Activated naive CD4-positive, alpha-beta T cell treated with Interleukin-2 at 50 U/mL for 16 hours (primary cell): Measurements from ENCODE around the gene PLEKHN1.
"Not testable (repeated sequence)": the region's sequence is repeated elsewhere in the genome, so short reads cannot be mapped to it uniquely, and the experiment has no call there.

Source experiments
- DNase-seq: peaks from one replicate; pipeline ENCODE4 v3.0.0-alpha.2; 2020

The PLEKHN1 gene

GRCh38 chr1:963746-964525 is 2.3 kb upstream of the PLEKHN1 start:
- no peak for DNase-seq

DNA sequence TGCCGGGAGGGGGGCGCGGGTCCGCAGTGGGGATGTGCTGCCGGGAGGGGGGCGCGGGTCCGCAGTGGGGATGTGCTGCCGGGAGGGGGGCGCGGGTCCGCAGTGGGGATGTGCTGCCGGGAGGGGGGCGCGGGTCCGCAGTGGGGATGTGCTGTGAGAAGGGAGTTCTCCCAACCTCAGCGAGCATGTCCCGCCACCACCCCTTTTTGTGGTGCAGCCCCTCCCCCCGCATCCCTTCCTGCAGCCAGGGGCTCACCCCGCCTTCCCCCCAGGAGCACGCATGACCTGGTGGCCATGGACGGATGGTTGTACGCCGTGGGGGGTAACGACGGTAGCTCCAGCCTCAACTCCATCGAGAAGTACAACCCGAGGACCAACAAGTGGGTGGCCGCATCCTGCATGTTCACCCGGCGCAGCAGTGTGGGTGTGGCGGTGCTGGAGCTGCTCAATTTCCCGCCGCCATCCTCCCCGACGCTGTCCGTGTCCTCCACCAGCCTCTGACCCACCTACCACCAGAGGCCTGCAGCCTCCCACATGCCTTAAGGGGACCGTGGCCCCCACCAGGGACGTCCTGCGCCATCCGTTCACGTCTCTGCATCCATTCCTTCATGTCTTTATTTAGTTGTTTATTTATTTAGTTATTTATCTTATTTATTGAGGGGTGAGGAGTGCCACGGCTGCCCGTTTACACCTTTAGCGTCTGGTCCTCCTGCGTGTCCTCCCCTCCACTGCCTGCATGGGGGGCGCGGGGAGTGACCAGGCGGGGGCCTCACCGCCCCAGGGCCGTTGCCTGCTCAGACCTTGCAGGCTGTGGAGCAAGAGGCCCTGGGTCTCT is 1.4 kb upstream of the PLEKHN1 start:
- DNase-seq = no peak

- no peak for DNase-seq
These were observed 652 bp upstream of the PLEKHN1 start for GRCh38 chr1:965526-966134.

GRCh38 chr1:966704-967300 is 520 bp downstream of the PLEKHN1 start:
- peak; percentile 86 for DNase-seq

GRCh38 chr1:967466-968343 is 1.4 kb downstream of the PLEKHN1 start:
- DNase-seq = no peak

- no peak for DNase-seq
These were observed 3.1 kb downstream of the PLEKHN1 start for GRCh38 chr1:969260-969855.

DNA sequence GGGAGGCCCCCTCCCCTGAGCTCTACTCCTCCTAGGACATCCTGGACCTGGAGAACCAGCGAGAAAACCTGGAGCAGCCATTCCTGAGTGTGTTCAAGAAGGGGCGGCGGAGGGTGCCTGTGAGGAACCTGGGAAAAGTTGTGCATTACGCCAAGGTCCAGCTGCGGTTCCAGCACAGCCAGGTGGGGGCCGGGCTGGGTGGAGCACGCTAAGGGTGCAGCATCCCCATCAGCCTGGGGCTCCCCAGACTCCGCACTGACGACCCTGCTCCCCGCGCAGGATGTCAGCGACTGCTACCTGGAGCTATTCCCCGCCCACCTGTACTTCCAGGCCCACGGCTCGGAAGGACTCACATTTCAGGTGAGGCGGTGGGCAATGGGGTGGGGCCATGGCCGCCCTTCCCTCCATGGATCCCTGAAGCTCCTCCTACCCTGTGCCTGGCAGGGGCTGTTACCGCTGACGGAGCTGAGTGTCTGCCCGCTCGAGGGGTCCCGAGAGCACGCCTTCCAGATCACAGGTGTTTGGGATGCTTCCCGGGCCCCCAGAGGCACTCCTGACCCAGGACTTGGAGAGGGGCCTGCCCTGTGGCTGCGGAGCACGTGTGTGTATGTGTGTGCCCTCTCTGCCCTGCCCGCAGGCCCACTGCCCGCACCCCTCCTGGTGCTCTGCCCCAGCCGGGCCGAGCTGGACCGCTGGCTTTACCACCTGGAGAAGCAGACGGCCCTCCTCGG is 4.1 kb downstream of the PLEKHN1 start:
- DNase-seq = no peak

- DNase-seq = no peak
These were observed 4.9 kb downstream of the PLEKHN1 start for GRCh38 chr1:970973-971730.

DNA sequence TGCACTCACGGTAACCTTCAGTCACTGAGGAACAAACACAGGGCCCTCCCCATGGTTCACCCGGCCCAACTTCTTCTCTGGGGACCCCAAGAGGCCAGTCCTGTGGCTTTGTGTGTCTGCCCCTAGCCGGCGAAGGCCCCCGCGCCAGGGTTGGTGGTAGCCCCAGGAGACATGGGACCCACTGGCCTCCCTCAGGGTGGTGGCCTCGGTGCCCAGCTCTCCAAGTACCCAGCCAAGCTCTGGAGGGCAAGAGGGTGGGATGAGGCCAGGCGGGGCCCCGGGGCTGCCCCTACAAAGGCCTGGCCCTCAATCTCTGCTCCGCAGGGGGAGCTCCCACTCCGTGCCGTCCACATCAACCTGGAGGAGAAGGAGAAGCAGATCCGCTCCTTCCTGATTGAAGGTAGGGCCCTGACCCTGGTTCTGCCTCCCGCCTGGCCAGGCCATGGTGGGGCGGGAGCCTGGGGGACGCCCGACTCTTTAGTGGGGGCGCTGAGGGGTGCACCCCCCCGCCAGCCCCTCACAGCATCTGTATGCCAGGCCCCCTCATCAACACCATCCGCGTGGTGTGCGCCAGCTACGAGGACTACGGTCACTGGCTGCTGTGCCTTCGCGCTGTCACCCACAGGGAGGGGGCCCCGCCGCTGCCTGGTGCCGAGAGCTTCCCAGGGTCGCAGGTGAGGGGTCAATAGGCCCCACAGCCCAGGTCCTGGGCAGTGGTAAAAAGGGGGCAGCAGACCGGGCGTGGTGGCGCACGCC is 5.6 kb downstream of the PLEKHN1 start:
- no peak for DNase-seq

DNA sequence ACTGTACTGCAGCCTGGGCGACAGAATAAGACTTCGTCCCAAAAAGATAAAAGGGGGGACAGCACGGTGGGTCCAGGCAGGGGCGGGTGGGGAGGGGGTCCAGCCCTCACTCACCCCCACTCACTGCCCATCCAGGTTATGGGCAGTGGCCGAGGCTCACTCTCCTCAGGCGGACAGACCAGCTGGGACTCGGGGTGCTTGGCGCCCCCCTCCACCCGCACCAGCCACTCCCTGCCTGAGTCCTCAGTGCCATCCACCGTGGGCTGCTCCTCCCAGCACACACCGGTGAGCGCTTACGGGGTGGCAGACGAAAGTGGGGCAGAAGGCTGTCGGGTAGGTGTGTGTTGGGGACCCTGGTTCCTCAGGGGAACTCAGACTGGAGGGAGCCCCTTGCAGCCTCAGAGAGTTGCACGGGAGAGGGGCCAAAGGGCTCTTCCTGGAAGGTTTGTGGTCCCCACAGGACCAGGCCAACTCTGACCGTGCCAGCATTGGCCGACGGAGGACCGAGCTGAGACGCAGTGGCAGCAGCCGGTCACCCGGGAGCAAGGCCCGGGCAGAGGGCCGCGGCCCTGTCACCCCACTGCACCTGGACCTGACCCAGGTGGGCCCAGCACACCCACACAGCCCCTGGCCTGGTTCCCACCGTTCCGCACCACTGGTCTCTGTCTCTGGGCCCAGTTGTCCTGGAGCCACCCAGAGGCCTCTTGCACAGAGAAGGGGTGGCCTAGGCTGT is 6.6 kb downstream of the PLEKHN1 start:
- DNase-seq = no peak

DNA sequence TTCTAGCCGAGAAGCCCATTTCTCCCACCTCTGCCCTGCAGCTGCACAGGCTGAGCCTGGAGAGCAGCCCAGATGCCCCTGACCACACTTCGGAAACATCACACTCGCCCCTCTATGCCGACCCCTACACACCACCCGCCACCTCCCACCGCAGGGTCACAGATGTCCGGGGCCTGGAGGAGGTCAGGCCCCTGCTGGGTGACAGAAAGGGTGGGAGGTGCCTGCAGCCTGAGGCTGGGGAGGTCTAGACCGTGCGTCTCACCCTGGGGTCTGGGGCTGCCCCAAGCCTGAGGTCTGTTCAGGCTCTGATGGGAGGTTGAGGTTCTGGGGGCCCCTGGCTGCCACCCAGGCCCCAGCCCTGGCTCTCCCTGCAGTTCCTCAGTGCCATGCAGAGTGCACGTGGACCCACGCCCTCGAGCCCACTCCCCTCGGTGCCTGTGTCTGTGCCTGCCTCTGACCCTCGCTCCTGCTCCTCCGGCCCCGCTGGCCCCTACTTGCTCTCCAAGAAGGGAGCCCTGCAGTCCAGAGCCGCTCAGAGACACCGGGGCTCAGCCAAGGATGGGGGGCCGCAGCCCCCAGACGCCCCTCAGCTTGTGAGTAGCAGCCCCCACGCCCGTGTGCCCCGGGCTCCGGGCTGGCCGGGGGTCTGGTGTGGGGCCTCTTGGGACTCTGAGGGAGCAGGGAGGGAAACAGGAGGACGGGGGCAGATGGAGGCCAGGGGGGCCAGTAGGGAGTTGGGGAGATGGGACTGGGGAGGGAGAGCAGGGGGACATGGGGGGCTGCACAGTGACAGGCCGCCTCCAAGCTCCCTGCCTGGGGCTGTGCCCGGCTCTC is 7.4 kb downstream of the PLEKHN1 start:
- DNase-seq = no peak

GRCh38 chr1:974293-974640 is 8.0 kb downstream of the PLEKHN1 start:
- DNase-seq = no peak

DNA sequence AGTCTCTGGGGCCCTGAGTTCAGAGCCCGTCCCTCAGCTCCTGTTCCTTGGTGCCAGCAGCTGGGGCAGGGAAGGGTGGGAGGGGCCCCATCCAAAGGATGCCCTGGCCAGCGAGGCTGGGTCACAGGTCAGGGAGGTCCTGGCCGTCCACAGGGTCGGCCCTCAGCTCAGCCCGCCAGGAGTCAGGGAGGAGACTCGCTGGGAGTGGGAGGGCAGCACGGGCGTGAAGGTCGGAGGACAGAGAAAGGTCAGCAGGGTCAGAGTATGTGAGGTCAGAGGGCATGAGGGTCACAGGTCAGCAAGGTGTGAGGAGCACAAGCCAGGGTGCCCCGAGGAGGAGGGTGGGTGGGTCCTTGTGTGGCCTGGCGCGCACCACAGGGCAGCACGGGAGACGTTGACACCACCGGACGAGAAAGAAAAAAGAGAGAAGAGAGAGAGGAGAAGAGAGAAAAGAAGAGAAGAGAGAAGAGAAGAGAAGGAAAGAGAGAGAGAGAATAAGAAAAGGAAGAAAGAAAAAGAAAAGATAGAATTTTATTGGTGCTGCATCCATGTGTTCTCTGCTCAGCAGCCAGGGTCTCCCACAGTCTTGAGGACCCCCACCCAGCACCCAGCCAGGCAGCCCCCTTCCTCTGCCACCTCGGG is 8.5 kb downstream of the PLEKHN1 start:
- no peak for DNase-seq

GRCh38 chr1:975365-975764 is 9.1 kb downstream of the PLEKHN1 start:
- no peak for DNase-seq

- DNase-seq = peak; percentile 56
These were observed 9.8 kb downstream of the PLEKHN1 start for GRCh38 chr1:975896-976683.

DNA sequence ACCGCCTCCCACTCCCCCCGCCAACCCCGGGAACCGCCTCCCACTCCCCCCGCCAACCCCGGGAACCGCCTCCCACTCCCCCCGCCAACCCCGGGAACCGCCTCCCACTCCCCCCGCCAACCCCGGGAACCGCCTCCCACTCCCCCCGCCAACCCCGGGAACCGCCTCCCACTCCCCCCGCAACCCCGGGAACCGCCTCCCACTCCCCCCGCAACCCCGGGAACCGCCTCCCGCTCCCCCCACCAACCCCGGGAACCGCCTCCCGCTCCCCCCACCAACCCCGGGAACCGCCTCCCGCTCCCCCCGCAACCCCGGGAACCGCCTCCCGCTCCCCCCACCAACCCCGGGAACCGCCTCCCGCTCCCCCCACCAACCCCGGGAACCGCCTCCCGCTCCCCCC is 10.5 kb downstream of the PLEKHN1 start:
- not testable (repeated sequence) for DNase-seq
